WTC11 (cell line): ENCODE results near the gene LPCAT1. TPM values are rescaled to one million over a fixed set of nuclear protein-coding genes. Genes with fewer than 3 reads are reported as not detected.

Experiments
- ATAC-seq: fragments of 200-7000 bp; cut with Tn5 transposase; 2 replicates; pipeline ENCODE4 v1.10.0; 2021; ENCODE audit warnings: mild to moderate bottlenecking, moderate library complexity
- CTCF ChIA-PET: fragments of 300-600 bp; sonication (Branson Sonifier 250); formaldehyde crosslinking; loops from one replicate; lab custom pipeline; 2021; ENCODE audit warnings: antibody characterized with exemption; lab: Charles Lee
- POLR2A ChIA-PET: fragments of 350-600 bp; sonication (Branson Sonifier 250); formaldehyde crosslinking; loops from one replicate; lab custom pipeline; 2021; ENCODE audit warnings: antibody characterized with exemption; lab: Charles Lee
- DNase-seq: peaks from one replicate; pipeline ENCODE4 v3.0.0; 2021; ENCODE audit warnings: low spot score
- H3K27ac Mint-ChIP-seq: 2 replicates; pipeline ENCODE4 v1.8.0; 2021; ENCODE audit warnings: mixed read lengths
- H3K27me3 Mint-ChIP-seq: 2 replicates; pipeline ENCODE4 v1.8.0; 2021; ENCODE audit warnings: low read depth, mild to moderate bottlenecking, moderate library complexity, mixed read lengths
- H3K36me3 Mint-ChIP-seq: 2 replicates; pipeline ENCODE4 v1.8.0; 2021; ENCODE audit warnings: mixed read lengths
- H3K4me1 Mint-ChIP-seq: 2 replicates; pipeline ENCODE4 v1.8.0; 2022; ENCODE audit warnings: mixed read lengths
- H3K4me3 Mint-ChIP-seq: 2 replicates; pipeline ENCODE4 v1.8.0; 2021; ENCODE audit warnings: mild to moderate bottlenecking, moderate library complexity, mixed read lengths
- H3K9me3 Mint-ChIP-seq: 2 replicates; pipeline ENCODE4 v1.8.0; 2021; ENCODE audit warnings: mixed read lengths
- CREB1 ChIP-seq: sonication (generic); formaldehyde crosslinking; IDR thresholded peaks from 2 replicates; pipeline ENCODE4 v1.8.0; 2023; ENCODE audit warnings: mild to moderate bottlenecking, missing genetic modification reagents
- ELF4 ChIP-seq: sonication (generic); formaldehyde crosslinking; IDR thresholded peaks from 2 replicates; pipeline ENCODE4 v1.8.1; 2022; ENCODE audit warnings: low read depth, mild to moderate bottlenecking, moderate library complexity, missing genetic modification reagents
- ESRRA ChIP-seq: sonication (generic); formaldehyde crosslinking; IDR thresholded peaks from 2 replicates; pipeline ENCODE4 v1.8.1; 2022; ENCODE audit warnings: mild to moderate bottlenecking, missing genetic modification reagents, borderline replicate concordance
- ETV6 ChIP-seq: sonication (generic); formaldehyde crosslinking; IDR thresholded peaks from 2 replicates; pipeline ENCODE4 v1.8.1; 2022; ENCODE audit warnings: mild to moderate bottlenecking, missing genetic modification reagents
- FOXK1 ChIP-seq: sonication (generic); formaldehyde crosslinking; IDR thresholded peaks from 2 replicates; pipeline ENCODE4 v1.8.0; 2022; ENCODE audit warnings: mild to moderate bottlenecking, moderate library complexity, missing genetic modification reagents
- GABPB1 ChIP-seq: sonication (generic); formaldehyde crosslinking; IDR thresholded peaks from 2 replicates; pipeline ENCODE4 v1.8.1; 2023; ENCODE audit warnings: mild to moderate bottlenecking, missing genetic modification reagents
- IRF2 ChIP-seq: sonication (generic); formaldehyde crosslinking; IDR thresholded peaks from 2 replicates; pipeline ENCODE4 v1.8.0; 2022; ENCODE audit warnings: low read depth, missing genetic modification reagents, borderline replicate concordance
- JAZF1 ChIP-seq: fragments of 250-450 bp; sonication (Bioruptor Pico); IDR thresholded peaks from 2 replicates; pipeline ENCODE4 v1.9.0; 2021; ENCODE audit warnings: moderate library complexity, mild to moderate bottlenecking, inconsistent platforms
- MLX ChIP-seq: sonication (generic); formaldehyde crosslinking; IDR thresholded peaks from 2 replicates; pipeline ENCODE4 v1.8.1; 2023; ENCODE audit warnings: mild to moderate bottlenecking, missing genetic modification reagents, moderate library complexity
- MYBL2 ChIP-seq: sonication (generic); formaldehyde crosslinking; IDR thresholded peaks from 2 replicates; pipeline ENCODE4 v1.8.1; 2023; ENCODE audit warnings: mild to moderate bottlenecking, moderate library complexity, missing genetic modification reagents
- NFATC4 ChIP-seq: fragments of 250-450 bp; sonication (Bioruptor Pico); IDR thresholded peaks from 2 replicates; pipeline ENCODE4 v1.9.0; 2021; ENCODE audit warnings: mild to moderate bottlenecking
- OVOL2 ChIP-seq: fragments of 250-450 bp; sonication (Bioruptor Pico); IDR thresholded peaks from 2 replicates; pipeline ENCODE4 v1.9.0; 2021; ENCODE audit warnings: mild to moderate bottlenecking, borderline replicate concordance
- RORB ChIP-seq: fragments of 250-450 bp; sonication (Bioruptor Pico); IDR thresholded peaks from 2 replicates; pipeline ENCODE4 v1.9.0; 2021; ENCODE audit warnings: mild to moderate bottlenecking
- ZNF263 ChIP-seq: sonication (generic); formaldehyde crosslinking; IDR thresholded peaks from 2 replicates; pipeline ENCODE4 v1.8.1; 2022; ENCODE audit warnings: low read depth, mild to moderate bottlenecking, moderate library complexity, missing genetic modification reagents
- ZNF423 ChIP-seq: fragments of 250-450 bp; sonication (Bioruptor Pico); IDR thresholded peaks from 2 replicates; pipeline ENCODE4 v2.1.2; 2022; ENCODE audit warnings: mild to moderate bottlenecking, moderate library complexity
- ZNF512 ChIP-seq: sonication (generic); formaldehyde crosslinking; IDR thresholded peaks from 2 replicates; pipeline ENCODE4 v1.8.1; 2022; ENCODE audit warnings: missing genetic modification reagents, borderline replicate concordance
- ZNF671 ChIP-seq: fragments of 250-450 bp; sonication (Bioruptor Pico); IDR thresholded peaks from 2 replicates; pipeline ENCODE4 v1.8.0; 2021; ENCODE audit warnings: mild to moderate bottlenecking
- total RNA-seq: library from RNA; stranded (reverse); gene quantifications from 3 replicates; pipeline ENCODE4 v1.2.3, GENCODE V29; 2021
- TF ChIP-seq, protein P1 (sequence below): sonication (generic); formaldehyde crosslinking; IDR thresholded peaks from 2 replicates; pipeline ENCODE4 v1.8.1; 2023; ENCODE audit warnings: mild to moderate bottlenecking, moderate library complexity, missing genetic modification reagents
- TF ChIP-seq, protein P2 (sequence below): sonication (generic); formaldehyde crosslinking; conservative IDR thresholded peaks from 2 replicates; pipeline ENCODE4 v1.8.1; 2023; ENCODE audit warnings: mild to moderate bottlenecking, low read depth, missing genetic modification reagents, moderate library complexity
- TF ChIP-seq, protein P3 (sequence below): fragments of 250-450 bp; sonication (Bioruptor Pico); IDR thresholded peaks from 2 replicates; pipeline ENCODE4 v1.8.0; 2021; ENCODE audit warnings: mild to moderate bottlenecking
- TF ChIP-seq, protein P4 (sequence below): fragments of 250-450 bp; sonication (Bioruptor Pico); IDR thresholded peaks from 2 replicates; pipeline ENCODE4 v1.9.0; 2021; ENCODE audit warnings: moderate library complexity, mild to moderate bottlenecking, inconsistent platforms, borderline replicate concordance
- TF ChIP-seq, protein P5 (sequence below): sonication (generic); formaldehyde crosslinking; IDR thresholded peaks from 2 replicates; pipeline ENCODE4 v1.8.1; 2022; ENCODE audit warnings: low read depth, mild to moderate bottlenecking, moderate library complexity, missing genetic modification reagents, borderline replicate concordance

LPCAT1 gene
- total RNA-seq, 1 experiment from 2014 or later, result 206 TPM

DNA sequence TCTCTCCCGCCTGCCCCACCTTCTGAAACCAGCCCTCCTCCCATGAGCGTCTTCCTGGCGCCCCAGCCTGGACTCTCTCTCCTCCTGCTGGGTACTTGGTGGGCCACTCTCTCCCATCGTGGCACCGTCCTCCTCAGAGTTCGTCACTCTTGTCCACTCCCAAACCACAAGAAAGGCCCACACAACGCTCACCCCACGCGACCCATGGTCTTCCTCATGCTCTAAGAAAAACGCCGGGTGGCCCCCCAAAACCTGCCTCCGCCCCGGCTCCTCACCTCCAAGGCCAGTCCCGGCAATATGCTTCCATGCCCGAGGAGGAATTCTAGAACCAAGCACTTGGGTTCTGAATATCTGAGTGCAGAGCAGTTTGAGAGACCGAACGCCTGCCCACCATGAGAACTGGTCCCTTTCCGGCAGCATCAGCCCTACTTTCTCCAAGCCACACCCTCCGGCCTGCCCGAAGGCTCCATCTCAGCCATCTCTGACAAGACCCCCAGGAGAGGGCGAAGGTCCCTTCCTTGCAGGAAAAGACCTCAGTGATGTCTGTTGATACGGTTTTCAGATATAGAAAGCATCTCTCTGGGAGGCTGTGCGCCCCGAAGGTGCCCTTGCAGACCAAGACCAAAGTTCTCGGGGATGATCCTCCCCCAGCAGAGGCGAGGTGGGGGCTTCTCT, 93.5 kb downstream of the LPCAT1 start:
- H3K9me3 Mint-ChIP-seq, result peaks cover 77% of the 10 kb centered on the region
- ChIA-PET CTCF (no interaction called here), POLR2A (no interaction called here)
- ATAC-seq (no peak), DNase-seq (no peak)
- peaks cover 33% of the 10 kb centered on the region for H3K36me3 Mint-ChIP-seq
- H3K4me1 Mint-ChIP-seq, result no peaks in the 10 kb centered on the region
- no peak for TF ChIP-seq RORB (CRISPR knock-in tag)
- TF ChIP-seq, protein P1, sequence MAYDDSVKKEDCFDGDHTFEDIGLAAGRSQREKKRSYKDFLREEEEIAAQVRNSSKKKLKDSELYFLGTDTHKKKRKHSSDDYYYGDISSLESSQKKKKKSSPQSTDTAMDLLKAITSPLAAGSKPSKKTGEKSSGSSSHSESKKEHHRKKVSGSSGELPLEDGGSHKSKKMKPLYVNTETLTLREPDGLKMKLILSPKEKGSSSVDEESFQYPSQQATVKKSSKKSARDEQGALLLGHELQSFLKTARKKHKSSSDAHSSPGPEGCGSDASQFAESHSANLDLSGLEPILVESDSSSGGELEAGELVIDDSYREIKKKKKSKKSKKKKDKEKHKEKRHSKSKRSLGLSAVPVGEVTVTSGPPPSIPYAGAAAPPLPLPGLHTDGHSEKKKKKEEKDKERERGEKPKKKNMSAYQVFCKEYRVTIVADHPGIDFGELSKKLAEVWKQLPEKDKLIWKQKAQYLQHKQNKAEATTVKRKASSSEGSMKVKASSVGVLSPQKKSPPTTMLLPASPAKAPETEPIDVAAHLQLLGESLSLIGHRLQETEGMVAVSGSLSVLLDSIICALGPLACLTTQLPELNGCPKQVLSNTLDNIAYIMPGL (CRISPR knock-in tag), result no peak
- no peak for TF ChIP-seq ZNF423
- no peak for TF ChIP-seq ELF4 (CRISPR knock-in tag)
- H3K4me3 Mint-ChIP-seq, result no peak overlapping the region
- peaks cover 18% of the 10 kb centered on the region for H3K27me3 Mint-ChIP-seq
- no peak overlapping the region for H3K27ac Mint-ChIP-seq

- Mint-ChIP-seq H3K27ac (no peak overlapping the region), H3K27me3 (peaks cover 18% of the 10 kb centered on the region), H3K9me3 (peaks cover 74% of the 10 kb centered on the region), H3K36me3 (peaks cover 33% of the 10 kb centered on the region), H3K4me3 (no peak overlapping the region), H3K4me1 (no peaks in the 10 kb centered on the region)
- ATAC-seq, result no peak
- no peak for DNase-seq
- no peak for TF ChIP-seq ELF4 (CRISPR knock-in tag)
- TF ChIP-seq, protein P2, sequence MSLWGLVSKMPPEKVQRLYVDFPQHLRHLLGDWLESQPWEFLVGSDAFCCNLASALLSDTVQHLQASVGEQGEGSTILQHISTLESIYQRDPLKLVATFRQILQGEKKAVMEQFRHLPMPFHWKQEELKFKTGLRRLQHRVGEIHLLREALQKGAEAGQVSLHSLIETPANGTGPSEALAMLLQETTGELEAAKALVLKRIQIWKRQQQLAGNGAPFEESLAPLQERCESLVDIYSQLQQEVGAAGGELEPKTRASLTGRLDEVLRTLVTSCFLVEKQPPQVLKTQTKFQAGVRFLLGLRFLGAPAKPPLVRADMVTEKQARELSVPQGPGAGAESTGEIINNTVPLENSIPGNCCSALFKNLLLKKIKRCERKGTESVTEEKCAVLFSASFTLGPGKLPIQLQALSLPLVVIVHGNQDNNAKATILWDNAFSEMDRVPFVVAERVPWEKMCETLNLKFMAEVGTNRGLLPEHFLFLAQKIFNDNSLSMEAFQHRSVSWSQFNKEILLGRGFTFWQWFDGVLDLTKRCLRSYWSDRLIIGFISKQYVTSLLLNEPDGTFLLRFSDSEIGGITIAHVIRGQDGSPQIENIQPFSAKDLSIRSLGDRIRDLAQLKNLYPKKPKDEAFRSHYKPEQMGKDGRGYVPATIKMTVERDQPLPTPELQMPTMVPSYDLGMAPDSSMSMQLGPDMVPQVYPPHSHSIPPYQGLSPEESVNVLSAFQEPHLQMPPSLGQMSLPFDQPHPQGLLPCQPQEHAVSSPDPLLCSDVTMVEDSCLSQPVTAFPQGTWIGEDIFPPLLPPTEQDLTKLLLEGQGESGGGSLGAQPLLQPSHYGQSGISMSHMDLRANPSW (CRISPR knock-in tag), result no peak
- TF ChIP-seq OVOL2 (CRISPR knock-in tag), result no peak
- CTCF ChIA-PET, result no interaction called here
- POLR2A ChIA-PET, result no interaction called here
Measured at GRCh38 chr5:1429496-1429895, 94.3 kb downstream of the LPCAT1 start.

DNA sequence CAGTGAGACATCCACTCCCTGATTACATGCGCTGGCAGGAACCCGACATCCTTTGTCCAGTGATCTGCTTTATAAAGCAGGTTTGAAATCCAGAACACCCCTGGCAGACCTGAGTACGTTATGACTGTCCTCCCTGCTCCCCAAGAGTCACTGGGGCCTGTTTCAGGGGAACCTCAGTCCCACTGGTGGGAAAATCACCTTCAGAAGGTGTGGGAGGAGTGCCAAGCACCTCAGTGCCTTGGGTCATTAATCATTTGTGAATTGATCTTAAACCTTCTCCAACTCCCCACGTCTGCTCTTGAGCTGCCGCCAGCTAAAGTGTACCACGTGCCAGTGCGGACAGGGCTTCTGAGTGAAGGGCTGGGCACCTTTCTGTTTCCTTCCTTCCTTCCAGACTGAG, 94.7 kb downstream of the LPCAT1 start:
- H3K4me1 Mint-ChIP-seq, result no peaks in the 10 kb centered on the region
- H3K9me3 Mint-ChIP-seq, result peaks cover 75% of the 10 kb centered on the region
- no peak overlapping the region for H3K27ac Mint-ChIP-seq
- no peak overlapping the region for H3K4me3 Mint-ChIP-seq
- peaks cover 33% of the 10 kb centered on the region for H3K36me3 Mint-ChIP-seq
- POLR2A ChIA-PET, result no interaction called here
- ATAC-seq, result no peak
- H3K27me3 Mint-ChIP-seq, result peaks cover 18% of the 10 kb centered on the region
- CTCF ChIA-PET, result no interaction called here
- TF ChIP-seq ZNF512 (CRISPR knock-in tag) (no peak), ESRRA (CRISPR knock-in tag) (no peak), CREB1 (CRISPR knock-in tag) (no peak), FOXK1 (CRISPR knock-in tag) (no peak), ETV6 (CRISPR knock-in tag) (no peak), IRF2 (no peak), NFATC4 (no peak), MLX (CRISPR knock-in tag) (no peak), GABPB1 (CRISPR knock-in tag) (no peak), MYBL2 (CRISPR knock-in tag) (no peak), ELF4 (CRISPR knock-in tag) (no peak), ZNF263 (no peak), ZNF671 (CRISPR knock-in tag) (no peak), JAZF1 (CRISPR knock-in tag) (no peak)
- TF ChIP-seq, protein P3, sequence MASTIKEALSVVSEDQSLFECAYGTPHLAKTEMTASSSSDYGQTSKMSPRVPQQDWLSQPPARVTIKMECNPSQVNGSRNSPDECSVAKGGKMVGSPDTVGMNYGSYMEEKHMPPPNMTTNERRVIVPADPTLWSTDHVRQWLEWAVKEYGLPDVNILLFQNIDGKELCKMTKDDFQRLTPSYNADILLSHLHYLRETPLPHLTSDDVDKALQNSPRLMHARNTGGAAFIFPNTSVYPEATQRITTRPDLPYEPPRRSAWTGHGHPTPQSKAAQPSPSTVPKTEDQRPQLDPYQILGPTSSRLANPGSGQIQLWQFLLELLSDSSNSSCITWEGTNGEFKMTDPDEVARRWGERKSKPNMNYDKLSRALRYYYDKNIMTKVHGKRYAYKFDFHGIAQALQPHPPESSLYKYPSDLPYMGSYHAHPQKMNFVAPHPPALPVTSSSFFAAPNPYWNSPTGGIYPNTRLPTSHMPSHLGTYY (CRISPR knock-in tag), result no peak
- TF ChIP-seq, protein P4, sequence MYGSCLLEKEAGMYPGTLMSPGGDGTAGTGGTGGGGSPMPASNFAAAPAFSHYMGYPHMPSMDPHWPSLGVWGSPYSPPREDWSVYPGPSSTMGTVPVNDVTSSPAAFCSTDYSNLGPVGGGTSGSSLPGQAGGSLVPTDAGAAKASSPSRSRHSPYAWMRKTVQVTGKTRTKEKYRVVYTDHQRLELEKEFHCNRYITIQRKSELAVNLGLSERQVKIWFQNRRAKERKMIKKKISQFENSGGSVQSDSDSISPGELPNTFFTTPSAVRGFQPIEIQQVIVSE (CRISPR knock-in tag), result no peak
- TF ChIP-seq, protein P5, sequence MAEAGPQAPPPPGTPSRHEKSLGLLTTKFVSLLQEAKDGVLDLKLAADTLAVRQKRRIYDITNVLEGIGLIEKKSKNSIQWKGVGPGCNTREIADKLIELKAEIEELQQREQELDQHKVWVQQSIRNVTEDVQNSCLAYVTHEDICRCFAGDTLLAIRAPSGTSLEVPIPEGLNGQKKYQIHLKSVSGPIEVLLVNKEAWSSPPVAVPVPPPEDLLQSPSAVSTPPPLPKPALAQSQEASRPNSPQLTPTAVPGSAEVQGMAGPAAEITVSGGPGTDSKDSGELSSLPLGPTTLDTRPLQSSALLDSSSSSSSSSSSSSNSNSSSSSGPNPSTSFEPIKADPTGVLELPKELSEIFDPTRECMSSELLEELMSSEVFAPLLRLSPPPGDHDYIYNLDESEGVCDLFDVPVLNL (CRISPR knock-in tag), result no peak
- TF ChIP-seq, all 79 proteins: peak for 0
- DNase-seq, result no peak
